HepG2 (cell line): Measurements from ENCODE around the gene ZFP36L2. TPM values are rescaled to one million over a fixed set of nuclear protein-coding genes. Genes with fewer than 3 reads are reported as not detected.

Experiments
- CREB1 ChIP-seq, 2 experiments: fragments of 450-650 bp in 1 of 2; IDR thresholded peaks; 2 replicates each; pipeline ENCODE4 v1.6.1; 2016 to 2017; ENCODE audit warnings: control low read depth in 1 of 2, mild to moderate bottlenecking in 1 of 2, missing compliant biosample characterization in 1 of 2, missing genetic modification characterization in 1 of 2
- FOXK2 ChIP-seq: fragments of 450-650 bp; IDR thresholded peaks from 2 replicates; pipeline ENCODE4 v1.6.1; 2016
- JUNB ChIP-seq: sonication (generic); formaldehyde crosslinking; IDR thresholded peaks from 2 replicates; pipeline ENCODE4 v1.8.0; 2022; ENCODE audit warnings: missing genetic modification reagents, mild to moderate bottlenecking, borderline replicate concordance
- KLF6 ChIP-seq: IDR thresholded peaks from 2 replicates; pipeline ENCODE4 v1.8.0; 2016; ENCODE audit warnings: missing biosample characterization, missing genetic modification reagents
- MAFK ChIP-seq, 2 experiments: IDR thresholded peaks in 1 of 2; conservative IDR thresholded peaks in 1 of 2; 2 replicates each; pipeline ENCODE4 v1.6.1; 2011; ENCODE audit warnings: improper control_type of control experiment in 2 of 2, low read length in 2 of 2
- TBP ChIP-seq: sonication (generic); formaldehyde crosslinking; IDR thresholded peaks from 2 replicates; pipeline ENCODE4 v1.5.0; 2020; ENCODE audit warnings: missing genetic modification reagents
- polyA plus RNA-seq, 8 experiments: library from polyadenylated mRNA; depleted of rRNA in 3 of 8; stranded (reverse) in 7 of 8; unstranded in 1 of 8; fragments of >200 nt; fragmentation: Illumina TruSeq in 4 of 8; extraction: Trizol in 4 of 8; gene quantifications; 2 replicates each; pipeline versions ENCODE4 v1.2.1 to v1.2.3, GENCODE V29; 2011 to 2016; ENCODE audit warnings: low read depth in 4 of 8, missing spikeins in 1 of 8, mixed read lengths in 1 of 8; ENCODE audit not compliant: insufficient read depth in 1 of 8
- total RNA-seq, 5 experiments: library from RNA; depleted of rRNA; stranded (reverse); fragments of >200 nt; fragmentation: Illumina TruSeq; extraction: Trizol; gene quantifications; 2 replicates each; pipeline ENCODE4 v1.2.3, GENCODE V29; 2016; ENCODE audit warnings: low read depth in 1 of 5
- TF ChIP-seq, protein P1 (sequence below): sonication (generic); formaldehyde crosslinking; IDR thresholded peaks from 2 replicates; pipeline ENCODE4 v1.4.0; 2020; ENCODE audit warnings: mild to moderate bottlenecking, missing genetic modification reagents
- TF ChIP-seq, protein P2 (sequence below): IDR thresholded peaks from 2 replicates; pipeline ENCODE4 v1.6.1; 2016; ENCODE audit warnings: low read depth, borderline replicate concordance
- TF ChIP-seq, protein P3 (sequence below): sonication (generic); formaldehyde crosslinking; IDR thresholded peaks from 2 replicates; pipeline ENCODE4 v1.5.0; 2020; ENCODE audit warnings: mild to moderate bottlenecking, missing genetic modification reagents, moderate library complexity
- TF ChIP-seq, protein P4 (sequence below): IDR thresholded peaks from 2 replicates; pipeline ENCODE4 v1.6.1; 2016; ENCODE audit warnings: missing compliant biosample characterization, missing genetic modification reagents, borderline replicate concordance

ZFP36L2 gene
- total and polyA plus RNA-seq, 2 of the 13 experiments (the other 11 are each of a cell fraction or from before 2014, with no cell fraction given), result 11.2 to 21.8 TPM

DNA sequence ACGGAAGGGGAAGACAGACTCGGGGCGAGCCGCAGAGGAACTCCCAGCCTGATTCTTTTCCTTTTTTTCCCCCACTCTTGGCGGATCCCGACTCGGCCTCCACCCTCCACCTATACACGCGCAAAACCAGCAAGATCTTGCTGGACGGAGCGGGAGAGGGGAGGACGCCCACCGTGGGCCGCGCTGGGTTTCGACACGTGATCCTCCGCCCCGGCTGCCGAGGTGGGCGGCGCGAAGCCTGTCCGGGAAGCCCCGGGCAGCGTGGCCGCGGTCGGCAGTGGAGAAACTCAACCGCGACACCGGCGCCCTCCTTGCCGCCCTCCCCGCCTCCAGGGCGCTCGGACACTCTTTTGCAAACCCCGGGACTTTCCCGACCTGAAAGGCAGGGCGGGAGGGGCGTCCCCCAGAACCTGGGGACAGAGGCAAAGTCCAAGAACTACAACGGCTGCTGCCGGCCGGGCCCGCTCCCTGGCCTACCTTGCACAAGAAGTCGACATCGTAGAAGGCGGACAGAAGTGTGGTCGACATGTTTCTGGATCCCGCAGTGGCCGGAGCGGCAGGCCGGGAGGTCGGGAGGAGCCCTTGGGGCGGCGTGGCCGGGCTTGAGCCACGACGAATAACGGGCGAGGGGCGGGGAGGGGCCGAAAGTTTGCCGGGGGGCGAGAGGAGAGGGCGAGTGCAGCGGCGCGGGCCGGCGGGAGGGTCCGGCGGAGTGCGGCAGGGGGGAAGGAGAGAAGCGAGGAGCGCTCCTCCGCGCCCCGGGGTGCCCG, 433 bp downstream of the ZFP36L2 start (continued):
- TF ChIP-seq, protein P1, sequence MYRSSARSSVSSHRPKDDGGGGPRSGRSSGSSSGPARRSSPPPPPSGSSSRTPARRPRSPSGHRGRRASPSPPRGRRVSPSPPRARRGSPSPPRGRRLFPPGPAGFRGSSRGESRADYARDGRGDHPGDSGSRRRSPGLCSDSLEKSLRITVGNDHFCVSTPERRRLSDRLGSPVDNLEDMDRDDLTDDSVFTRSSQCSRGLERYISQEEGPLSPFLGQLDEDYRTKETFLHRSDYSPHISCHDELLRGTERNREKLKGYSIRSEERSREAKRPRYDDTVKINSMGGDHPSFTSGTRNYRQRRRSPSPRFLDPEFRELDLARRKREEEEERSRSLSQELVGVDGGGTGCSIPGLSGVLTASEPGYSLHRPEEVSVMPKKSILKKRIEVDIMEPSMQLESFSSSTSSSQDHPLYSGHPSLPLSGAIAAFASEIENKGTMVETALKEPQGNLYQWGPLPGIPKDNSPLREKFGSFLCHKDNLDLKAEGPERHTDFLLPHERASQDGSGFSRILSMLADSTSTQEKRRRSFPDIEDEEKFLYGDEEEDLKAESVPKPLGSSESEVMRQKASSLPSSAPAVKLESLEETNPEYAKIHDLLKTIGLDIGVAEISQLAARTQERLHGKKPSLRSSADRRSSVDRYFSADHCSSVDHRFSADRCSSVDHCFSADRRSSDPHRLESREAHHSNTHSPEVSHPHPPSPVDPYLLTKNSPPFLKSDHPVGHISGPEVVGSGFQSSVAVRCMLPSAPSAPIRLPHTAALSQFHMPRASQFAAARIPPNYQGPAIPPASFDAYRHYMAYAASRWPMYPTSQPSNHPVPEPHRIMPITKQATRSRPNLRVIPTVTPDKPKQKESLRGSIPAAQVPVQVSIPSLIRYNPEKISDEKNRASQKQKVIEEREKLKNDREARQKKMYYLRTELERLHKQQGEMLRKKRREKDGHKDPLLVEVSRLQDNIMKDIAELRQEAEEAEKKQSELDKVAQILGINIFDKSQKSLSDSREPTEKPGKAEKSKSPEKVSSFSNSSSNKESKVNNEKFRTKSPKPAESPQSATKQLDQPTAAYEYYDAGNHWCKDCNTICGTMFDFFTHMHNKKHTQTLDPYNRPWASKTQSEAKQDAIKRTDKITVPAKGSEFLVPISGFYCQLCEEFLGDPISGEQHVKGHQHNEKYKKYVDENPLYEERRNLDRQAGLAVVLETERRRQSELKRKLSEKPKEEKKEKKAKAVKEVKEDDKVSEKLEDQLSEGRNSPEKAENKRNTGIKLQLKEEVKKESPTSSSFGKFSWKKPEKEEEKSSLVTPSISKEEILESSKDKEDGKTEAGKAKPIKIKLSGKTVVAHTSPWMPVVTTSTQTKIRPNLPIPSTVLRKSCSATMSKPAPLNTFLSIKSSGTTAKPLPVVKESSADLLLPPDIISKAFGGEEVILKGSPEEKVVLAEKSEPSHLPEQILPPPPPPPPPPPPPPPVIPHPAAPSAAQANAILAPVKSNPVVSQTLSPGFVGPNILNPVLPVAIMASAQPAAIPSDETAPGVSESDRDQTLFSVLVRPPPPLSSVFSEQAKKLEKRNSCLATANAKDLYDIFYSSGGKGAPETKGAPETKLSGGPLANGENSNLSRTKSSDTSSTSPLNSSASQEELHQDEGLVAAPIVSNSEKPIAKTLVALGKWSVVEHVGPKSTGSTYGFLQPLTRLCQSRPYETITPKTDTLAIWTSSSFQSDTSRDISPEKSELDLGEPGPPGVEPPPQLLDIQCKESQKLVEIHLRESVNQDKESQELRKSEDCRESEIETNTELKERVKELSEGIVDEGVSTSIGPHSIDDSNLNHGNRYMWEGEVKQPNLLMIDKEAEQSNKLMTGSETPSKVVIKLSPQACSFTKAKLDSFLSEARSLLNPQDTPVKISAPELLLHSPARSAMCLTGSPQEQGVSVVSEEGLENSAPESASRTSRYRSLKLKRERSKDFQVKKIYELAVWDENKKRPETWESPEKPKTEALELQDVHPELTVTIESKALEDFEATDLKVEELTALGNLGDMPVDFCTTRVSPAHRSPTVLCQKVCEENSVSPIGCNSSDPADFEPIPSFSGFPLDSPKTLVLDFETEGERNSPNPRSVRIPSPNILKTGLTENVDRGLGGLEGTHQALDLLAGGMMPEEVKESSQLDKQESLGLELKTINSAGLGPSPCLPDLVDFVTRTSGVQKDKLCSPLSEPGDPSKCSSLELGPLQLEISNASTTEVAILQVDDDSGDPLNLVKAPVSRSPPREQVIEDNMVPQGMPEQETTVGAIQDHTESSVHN (CRISPR knock-in tag), result no peak; the same call in 1 of the 2 replicates
- TF ChIP-seq KLF6 (CRISPR knock-in tag), result no peak; the same call in 1 of the 2 replicates
- TF ChIP-seq MAFK (conservative IDR thresholded peaks at IDR 0.05 in 1 of 2, IDR thresholded peaks at IDR 0.05 in 1 of 2; ENCODE audit: low read length in 2 of 2), result no peak
- no peak for TF ChIP-seq FOXK2
- TF ChIP-seq, protein P2, sequence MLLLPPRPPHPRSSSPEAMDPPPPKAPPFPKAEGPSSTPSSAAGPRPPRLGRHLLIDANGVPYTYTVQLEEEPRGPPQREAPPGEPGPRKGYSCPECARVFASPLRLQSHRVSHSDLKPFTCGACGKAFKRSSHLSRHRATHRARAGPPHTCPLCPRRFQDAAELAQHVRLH (CRISPR knock-in tag), result no peak; the same call in 1 of the 2 replicates
- TF ChIP-seq CREB1 (IDR thresholded peaks at IDR 0.05), result no peak
- TF ChIP-seq CREB1 (CRISPR knock-in tag; IDR thresholded peaks at IDR 0.05), result no peak
- TF ChIP-seq, protein P3, sequence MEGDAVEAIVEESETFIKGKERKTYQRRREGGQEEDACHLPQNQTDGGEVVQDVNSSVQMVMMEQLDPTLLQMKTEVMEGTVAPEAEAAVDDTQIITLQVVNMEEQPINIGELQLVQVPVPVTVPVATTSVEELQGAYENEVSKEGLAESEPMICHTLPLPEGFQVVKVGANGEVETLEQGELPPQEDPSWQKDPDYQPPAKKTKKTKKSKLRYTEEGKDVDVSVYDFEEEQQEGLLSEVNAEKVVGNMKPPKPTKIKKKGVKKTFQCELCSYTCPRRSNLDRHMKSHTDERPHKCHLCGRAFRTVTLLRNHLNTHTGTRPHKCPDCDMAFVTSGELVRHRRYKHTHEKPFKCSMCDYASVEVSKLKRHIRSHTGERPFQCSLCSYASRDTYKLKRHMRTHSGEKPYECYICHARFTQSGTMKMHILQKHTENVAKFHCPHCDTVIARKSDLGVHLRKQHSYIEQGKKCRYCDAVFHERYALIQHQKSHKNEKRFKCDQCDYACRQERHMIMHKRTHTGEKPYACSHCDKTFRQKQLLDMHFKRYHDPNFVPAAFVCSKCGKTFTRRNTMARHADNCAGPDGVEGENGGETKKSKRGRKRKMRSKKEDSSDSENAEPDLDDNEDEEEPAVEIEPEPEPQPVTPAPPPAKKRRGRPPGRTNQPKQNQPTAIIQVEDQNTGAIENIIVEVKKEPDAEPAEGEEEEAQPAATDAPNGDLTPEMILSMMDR (CRISPR knock-in tag), result 0 out of 2 replicates have a peak, but pooled peaks have one; percentile 5
- TF ChIP-seq, protein P4, sequence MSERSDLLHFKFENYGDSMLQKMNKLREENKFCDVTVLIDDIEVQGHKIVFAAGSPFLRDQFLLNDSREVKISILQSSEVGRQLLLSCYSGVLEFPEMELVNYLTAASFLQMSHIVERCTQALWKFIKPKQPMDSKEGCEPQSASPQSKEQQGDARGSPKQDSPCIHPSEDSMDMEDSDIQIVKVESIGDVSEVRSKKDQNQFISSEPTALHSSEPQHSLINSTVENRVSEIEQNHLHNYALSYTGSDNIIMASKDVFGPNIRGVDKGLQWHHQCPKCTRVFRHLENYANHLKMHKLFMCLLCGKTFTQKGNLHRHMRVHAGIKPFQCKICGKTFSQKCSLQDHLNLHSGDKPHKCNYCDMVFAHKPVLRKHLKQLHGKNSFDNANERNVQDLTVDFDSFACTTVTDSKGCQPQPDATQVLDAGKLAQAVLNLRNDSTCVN (CRISPR knock-in tag), result no peak; the same call in none of the 2 replicates
- TF ChIP-seq JUNB (CRISPR knock-in tag), result no peak
- TF ChIP-seq TBP (CRISPR knock-in tag), result no peak
